GM18517 (cell line): ENCODE measurements around the gene SLC4A5.
"Not testable (repeated sequence)": the region's sequence is repeated elsewhere in the genome, so short reads cannot be mapped to it uniquely, and the experiment has no call there.

Experiments used
- ATAC-seq: cut with Tn5 transposase; IDR thresholded peaks from one replicate; pipeline ENCODE4 v1.9.1; 2021; ENCODE audit warnings: mild to moderate bottlenecking, moderate library complexity; ENCODE audit not compliant: unreplicated experiment

SLC4A5 gene

GRCh38 chr2:74206180-74206688, 137.0 kb downstream of the SLC4A5 start:
- ATAC-seq = peak; percentile 57

GRCh38 chr2:74205596-74205995, 137.6 kb downstream of the SLC4A5 start:
- peak; percentile 24 for ATAC-seq

GRCh38 chr2:74205113-74205512, 138.1 kb downstream of the SLC4A5 start:
- no peak for ATAC-seq

GRCh38 chr2:74204436-74204835, 138.8 kb downstream of the SLC4A5 start:
- ATAC-seq = no peak

- no peak for ATAC-seq
These were observed 141.6 kb downstream of the SLC4A5 start for GRCh38 chr2:74201596-74201995.

GRCh38 chr2:74201196-74201595, 142.0 kb downstream of the SLC4A5 start:
- no peak for ATAC-seq

GRCh38 chr2:74199871-74200305, 143.3 kb downstream of the SLC4A5 start:
- ATAC-seq = no peak

- ATAC-seq = peak; percentile 0
These were observed 143.9 kb downstream of the SLC4A5 start for GRCh38 chr2:74199275-74199701.

GRCh38 chr2:74198461-74199274, 144.5 kb downstream of the SLC4A5 start, which contains the start of gene MTHFD2:
TSS of gene MTHFD2 (plus strand) at chr2:74198615. CDS start at chr2:74198642, 27 bp downstream.
- peak; percentile 84 for ATAC-seq

GRCh38 chr2:74198023-74198460, 145.2 kb downstream of the SLC4A5 start:
- ATAC-seq = no peak

- ATAC-seq = no peak
These were observed 146.2 kb downstream of the SLC4A5 start for GRCh38 chr2:74197049-74197448.

- no peak for ATAC-seq
These were observed 148.4 kb downstream of the SLC4A5 start for GRCh38 chr2:74194799-74195198.

GRCh38 chr2:74191596-74192380, 151.4 kb downstream of the SLC4A5 start:
- no peak for ATAC-seq

- no peak for ATAC-seq
These were observed 154.5 kb downstream of the SLC4A5 start for GRCh38 chr2:74188696-74189095.

- ATAC-seq = no peak
These were observed 155.1 kb downstream of the SLC4A5 start for GRCh38 chr2:74188018-74188601.

- not testable (repeated sequence) for ATAC-seq
These were observed 156.5 kb downstream of the SLC4A5 start for GRCh38 chr2:74186706-74187105.

- ATAC-seq = peak; percentile 58
These were observed 157.2 kb downstream of the SLC4A5 start for GRCh38 chr2:74186038-74186437.

GRCh38 chr2:74183878-74184277, 159.3 kb downstream of the SLC4A5 start:
- ATAC-seq = no peak

GRCh38 chr2:74181739-74182138, 161.5 kb downstream of the SLC4A5 start:
- ATAC-seq = peak; percentile 29

- ATAC-seq = peak; percentile 20
These were observed 164.0 kb downstream of the SLC4A5 start for GRCh38 chr2:74179063-74179865.
